NCI-H1930 (cell line): ENCODE data around the gene PARD6B.
"Not testable (repeated sequence)": the region's sequence is repeated elsewhere in the genome, so short reads cannot be mapped to it uniquely, and the experiment has no call there.

Source experiments
- DNase-seq, 2 experiments: peaks; one replicate each; lab custom pipeline; 2025; lab: John Stamatoyannopoulos, UW

The PARD6B gene

DNA sequence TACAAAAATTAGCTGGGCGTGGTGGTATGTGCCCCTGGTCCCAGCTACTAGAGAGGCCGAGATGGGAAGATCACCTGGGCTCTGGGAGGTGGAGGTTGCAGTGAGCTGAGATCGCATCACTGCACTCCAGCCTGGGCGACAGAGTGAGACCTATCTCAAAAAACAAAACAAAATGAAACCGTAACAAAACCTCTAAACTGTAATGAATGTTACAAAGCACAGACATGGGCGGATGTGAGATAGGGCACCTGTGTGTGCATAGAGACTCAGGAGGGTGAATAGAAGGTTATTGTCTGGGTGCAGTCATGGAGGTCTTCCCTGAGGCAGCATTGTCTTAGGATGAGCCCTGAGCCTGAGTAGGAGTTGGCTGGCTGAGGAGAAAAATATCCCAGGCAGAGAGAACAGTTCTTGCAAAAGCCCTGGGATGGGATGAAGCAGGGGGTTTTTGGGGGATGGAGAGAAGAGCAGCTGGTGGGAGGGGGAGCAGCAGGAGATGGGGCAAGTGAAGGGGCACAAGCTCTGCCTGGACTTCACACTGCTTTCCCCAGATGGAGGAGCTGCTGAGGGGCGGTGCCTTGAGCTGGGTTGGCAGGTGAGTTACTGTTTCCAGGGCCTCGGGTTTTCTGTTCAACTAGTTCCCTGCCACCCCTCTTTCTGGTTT is 68.6 kb downstream of the PARD6B start:
- no peak for DNase-seq

GRCh38 chr20:50800986-50801746 is 69.8 kb downstream of the PARD6B start:
- not testable (repeated sequence) for DNase-seq

- no peak for DNase-seq
Measured at GRCh38 chr20:50801747-50802125, 70.4 kb downstream of the PARD6B start.

- DNase-seq: no peak
Measured at GRCh38 chr20:50802289-50802688, 70.9 kb downstream of the PARD6B start.

DNA sequence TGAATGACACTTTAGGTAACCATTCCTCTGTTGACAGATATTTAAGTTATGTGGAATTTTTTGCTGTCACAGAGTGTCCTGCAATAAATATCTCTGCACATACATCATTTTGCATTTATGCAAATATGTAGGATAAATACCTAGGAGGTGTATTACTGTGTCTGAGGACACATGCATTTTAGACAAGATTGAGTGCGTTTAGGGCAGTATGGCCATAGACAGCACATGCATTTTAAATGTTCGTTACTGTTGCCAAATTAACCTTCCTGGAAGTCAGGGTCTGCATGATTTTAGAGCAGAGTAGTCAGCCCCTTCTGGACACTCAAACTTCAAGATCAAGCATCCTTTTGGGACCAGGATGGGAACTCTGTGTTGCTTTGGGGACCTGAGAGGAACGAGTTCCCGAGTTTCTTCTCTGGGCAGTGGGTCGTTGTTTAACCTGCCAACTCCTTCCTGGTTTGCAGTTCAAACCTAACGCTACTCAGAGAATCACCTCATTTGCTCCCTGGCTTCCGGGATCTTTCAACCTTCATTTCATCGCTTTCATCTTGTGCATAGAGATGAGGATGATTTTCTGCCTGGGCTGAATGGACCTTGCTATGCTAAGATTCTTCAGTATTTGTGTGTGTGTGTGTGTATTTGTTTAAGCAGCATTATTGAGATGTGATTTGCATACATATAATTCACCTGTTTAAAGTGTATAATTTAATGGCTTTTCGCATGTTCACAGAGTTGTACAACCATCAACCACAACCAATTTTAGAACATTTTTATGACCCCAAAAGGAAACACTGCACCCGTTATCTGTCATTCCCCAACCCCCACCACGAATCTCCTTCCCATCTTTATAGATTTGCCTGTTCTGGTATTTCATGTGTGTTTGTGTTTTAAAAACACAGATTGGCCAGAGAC is 73.3 kb downstream of the PARD6B start:
- no peak for DNase-seq

- no peak for DNase-seq
Measured at GRCh38 chr20:50805349-50805684, 73.9 kb downstream of the PARD6B start.

DNA sequence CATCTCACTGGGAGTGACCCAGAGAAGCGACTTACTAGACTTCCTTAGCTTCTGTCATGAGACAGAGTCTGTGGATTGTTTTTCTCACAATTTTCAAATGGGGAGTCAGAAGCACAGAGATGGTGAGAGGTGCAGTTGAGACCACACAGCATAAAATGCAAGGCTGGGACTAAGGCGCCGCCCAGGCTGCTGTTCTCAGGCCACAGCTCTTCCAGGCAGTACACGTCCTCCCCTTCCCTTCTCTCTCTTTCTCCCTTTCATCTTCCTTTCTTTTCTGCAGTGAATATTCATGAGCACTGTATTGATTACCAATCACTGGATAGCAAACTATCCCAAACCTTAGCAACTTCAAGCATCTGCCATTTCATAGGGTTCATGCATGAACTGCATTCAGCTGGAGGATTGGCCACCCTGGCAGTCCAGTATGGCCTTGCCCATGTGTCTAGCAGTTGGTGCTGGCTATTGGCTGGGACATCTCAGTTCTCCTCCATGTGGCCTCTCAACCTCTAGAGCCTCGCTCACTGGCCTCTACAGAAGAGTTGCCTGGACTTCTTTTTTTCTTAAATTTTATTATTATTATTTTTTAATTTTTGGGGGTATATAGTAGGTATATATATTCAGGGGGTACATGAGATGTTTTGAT is 74.9 kb downstream of the PARD6B start:
- DNase-seq: no peak
